DMS 273 treated with DMSO at 0.1 percent for 48 hours (cell line): Measurements from ENCODE around the gene ATP2B3.

Experiments
- DNase-seq: peaks from one replicate; lab custom pipeline; 2025; lab: John Stamatoyannopoulos, UW

The ATP2B3 gene

DNA sequence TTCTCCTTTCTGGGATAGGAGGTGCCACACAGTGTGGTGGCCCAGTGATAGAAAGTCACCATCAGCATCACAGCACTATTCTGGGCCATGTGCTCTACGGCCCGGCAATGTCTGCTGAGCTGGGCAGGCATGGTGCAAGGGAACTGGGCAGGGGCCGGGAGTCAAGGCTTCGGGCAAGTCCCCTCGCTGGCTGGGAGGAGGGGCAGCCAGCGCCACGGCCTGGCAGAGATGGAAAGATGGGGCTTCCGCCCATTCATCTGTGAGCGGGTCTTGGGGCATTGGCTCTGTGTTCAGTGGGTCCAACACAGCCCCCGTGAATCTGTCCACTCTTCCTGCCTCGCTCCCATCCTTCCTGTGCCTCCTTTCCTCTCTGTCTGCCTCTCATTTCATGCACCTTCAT, 7.1 kb upstream of the ATP2B3 start:
- DNase-seq = no peak

DNA sequence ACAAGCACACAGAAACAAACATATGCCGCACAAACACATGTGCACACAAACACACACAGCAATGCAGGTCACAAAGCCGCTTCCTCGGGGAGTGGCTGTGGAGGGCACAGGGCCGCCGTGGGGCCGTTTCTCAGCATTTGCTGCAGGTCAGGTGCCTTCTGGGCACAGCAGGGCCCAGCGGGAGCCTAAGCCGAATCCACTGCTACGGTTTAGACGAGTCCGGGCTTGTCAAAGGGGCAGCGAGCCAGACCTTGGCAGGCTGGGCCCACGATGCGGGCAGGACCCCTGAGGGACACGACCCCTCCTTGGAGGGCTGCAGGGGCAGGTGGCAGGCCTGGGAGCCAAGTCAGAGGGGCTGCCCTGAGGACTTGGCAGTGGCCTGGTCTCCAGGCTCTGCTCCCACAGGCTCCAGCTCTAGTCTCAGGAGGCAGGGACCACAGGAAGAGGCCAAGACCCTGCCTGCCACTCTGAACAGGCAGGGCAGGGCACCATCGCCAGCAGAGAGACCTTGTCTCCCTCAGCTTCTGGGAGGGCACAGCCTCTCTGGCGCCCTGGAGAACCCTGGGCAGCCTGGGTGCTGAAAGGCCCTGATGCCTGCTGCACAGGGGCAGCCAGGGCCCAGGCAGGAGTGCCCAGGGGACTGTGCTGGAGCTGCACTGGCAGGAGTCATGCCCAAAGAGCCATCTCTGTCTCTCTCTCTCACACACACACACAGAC, 5.5 kb upstream of the ATP2B3 start:
- peak; percentile 39 for DNase-seq

- DNase-seq = no peak
Observed at GRCh38 chrX:153512501-153512893, 4.9 kb upstream of the ATP2B3 start.

DNA sequence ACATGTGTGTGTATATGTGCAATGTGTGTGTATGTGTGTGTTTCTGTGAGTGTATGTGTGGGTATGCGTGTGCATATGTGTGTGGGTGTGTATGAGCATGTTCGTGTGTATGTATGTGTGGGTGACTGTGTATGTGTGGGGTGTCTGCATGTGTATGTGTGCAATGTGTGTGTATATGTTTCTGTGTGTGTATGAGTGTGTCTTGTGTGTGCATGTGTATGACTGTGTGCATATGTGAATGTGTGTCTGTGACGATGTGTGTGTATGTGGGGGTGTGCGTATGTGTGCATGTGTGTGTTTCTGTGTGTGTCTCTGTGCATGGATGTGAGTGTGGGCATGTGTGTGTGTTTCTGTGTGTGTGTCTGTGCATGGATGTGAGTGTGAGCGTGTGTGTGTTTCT, 4.2 kb upstream of the ATP2B3 start:
- no peak for DNase-seq

DNA sequence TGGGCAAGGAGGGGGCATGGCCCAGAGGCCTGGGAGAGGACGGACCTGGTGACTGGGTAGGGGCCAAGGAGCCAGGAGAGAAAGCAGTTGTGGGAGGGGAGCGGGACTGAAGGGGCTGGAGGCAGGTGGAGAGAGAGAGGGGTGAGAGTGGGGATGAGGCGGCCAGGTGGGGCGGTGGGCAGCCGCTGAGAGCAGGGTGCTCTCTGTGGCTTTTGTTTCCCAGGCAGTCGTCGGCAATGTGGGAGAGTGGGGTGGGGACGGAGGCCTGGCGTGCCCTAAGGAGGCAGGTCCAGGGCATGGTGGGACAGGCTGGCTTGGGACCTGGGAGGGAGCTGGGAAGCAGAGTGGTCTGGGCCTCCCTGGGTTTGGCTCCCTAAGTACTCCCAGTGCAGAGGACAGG, 3.2 kb upstream of the ATP2B3 start:
- DNase-seq = no peak

GRCh38 chrX:153515435-153515834, 2.0 kb upstream of the ATP2B3 start:
- no peak for DNase-seq

GRCh38 chrX:153516073-153516472, 1.4 kb upstream of the ATP2B3 start:
- no peak for DNase-seq

DNA sequence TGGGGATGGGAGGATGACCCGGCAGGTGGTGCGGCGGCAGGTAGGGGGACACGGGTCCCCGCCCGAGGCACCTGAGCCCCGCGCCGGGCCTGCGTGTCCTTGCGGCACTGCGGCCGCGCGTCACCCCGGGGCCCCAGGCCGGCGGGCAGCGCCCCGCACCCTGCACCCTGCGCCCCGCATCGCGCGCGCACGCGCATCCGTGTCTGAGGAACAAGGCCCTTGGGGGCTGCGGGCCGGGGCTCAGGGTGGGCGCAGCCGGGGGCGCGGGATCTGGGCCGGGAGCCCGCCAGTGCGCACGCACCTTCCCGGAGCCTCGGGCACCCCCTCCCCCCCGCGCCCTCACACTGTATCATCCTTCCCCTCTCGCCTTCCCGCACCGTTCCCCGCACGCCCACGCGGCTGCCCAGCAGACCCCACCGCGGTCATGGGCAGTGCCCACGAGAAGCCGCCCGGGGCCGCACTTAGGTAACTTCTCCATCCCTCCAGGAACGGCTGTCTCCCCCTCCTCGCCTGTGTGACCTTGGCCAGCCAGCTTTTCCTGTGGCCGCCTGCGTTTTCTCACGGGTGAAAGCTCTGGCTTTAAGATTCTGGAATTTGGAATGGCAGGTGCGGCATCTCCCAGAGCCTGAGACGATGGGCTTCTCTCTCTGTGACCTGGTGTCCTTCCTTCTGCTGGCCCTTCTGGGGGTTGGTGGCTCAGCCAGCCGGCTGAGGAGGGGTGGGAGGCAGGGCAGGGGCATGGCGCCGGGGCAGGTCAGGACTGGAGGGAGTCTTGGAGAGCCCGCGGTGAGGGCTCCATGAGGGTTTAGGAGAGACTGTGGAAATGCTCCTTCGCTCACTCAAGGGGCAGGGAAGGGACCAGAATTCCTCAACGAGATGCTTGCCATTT, 748 bp downstream of the ATP2B3 start:
- DNase-seq = no peak

GRCh38 chrX:153519569-153520286, 2.3 kb downstream of the ATP2B3 start:
- DNase-seq = peak; percentile 60

DNA sequence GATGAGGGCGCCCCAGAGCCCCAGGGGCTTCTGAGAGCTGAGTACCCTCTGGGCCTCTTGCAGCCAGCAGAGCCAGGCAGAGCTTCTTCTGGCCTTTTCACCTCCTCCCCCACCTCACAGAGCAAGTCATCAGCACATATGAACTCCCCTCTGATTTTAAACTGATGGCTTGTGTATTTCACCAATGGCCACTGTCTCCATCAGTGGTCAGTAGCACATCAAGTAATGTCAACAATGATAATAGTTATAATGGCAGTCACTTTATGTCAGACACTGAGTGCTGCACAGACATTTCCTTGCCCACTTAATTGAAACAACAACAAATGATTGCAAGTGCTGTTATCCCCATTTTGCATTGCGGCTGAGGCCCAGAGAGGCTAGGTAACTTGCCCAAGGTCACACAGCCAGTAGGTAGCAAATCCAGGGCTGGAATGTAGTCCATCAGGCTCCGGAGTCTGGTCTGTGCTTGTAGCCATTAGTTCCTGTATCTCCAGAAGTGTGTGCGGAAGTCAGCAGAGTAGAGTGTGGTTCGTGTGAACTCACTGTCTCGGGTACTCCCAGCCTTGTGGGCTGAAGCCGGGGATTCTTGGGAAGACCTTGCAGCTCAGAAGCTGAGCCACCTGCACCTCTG, 3.0 kb downstream of the ATP2B3 start:
- DNase-seq = no peak

DNA sequence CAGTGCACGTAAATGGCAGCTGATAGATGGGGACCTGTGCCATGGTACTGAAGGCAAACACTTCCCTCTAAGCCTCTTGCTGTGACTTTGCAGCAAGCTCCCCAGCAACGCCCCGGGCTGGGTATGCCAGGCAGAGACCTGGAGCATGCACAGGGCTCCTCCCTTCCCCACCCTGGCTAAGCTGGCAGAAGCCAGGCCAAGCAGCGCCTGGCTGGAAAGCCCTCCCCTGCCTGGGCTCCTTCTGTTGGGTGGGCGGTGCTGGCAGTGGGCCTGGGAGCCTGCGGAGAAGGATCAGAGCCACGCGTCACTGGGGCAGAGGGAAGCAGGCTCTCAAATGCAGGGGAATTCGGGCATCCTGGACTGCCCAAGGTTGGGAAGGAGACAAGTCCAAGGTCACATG, 3.6 kb downstream of the ATP2B3 start:
- DNase-seq = peak; percentile 90

DNA sequence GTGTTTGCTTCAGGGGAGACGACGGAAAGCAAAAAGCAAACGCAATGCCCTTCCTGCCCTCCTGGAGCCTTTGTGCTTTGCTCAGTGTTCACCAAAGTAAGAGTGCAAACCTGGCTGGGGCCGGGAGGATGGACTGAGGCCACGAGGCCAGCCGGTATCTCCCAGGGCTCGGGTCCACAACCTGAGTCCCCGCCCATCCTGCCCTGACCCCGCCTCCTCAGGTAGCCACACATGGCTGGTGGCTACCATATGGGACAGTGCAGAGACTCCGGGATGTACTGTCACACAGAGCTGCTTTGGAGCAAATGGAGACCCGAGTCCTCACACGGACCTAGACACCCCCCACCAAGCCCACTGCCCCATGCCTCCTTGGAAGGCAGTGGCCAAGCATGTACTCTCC, 4.8 kb downstream of the ATP2B3 start:
- DNase-seq = no peak

DNA sequence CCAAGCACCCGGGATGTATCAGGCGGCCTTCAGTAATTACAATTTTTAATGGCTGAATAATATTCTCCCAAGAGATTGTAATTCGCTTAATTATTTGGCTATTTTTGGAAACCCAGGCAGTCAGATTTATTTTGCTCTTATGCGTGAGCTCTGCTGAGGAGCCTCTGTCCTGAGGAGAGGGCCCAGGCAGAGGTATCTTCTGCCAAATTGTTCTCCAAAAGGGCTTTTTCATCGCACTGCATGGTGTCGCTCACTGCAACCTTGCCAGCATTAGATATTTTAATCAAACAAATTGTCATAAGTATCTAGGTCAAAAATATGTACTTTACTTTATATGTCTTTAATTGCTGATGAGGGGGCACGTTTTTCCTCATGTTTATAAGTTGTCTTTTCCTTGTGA, 5.8 kb downstream of the ATP2B3 start:
- no peak for DNase-seq

GRCh38 chrX:153524234-153524633, 6.8 kb downstream of the ATP2B3 start:
- DNase-seq = no peak

DNA sequence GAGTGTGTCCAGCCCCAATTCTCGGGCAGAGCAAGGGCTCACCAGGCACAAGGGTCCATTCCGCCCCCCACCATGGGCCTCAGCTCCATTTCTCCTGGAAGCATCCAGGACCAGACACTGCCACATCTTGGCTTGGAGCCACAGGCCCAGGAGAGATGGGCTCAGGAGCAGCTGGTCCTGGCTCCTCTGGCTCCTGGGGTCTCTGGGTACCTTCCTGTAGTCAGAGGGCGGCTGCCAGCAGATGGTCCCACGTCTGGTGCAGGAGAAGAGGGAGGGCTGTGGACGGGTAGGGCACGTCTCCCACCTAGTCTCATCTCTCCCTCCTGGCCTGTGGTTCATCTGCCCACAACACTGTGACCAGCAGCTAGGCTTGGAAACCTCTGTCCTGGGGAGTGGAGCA, 8.0 kb downstream of the ATP2B3 start:
- peak; percentile 67 for DNase-seq

- peak; percentile 92 for DNase-seq
Observed at GRCh38 chrX:153526042-153526441, 8.6 kb downstream of the ATP2B3 start.

DNA sequence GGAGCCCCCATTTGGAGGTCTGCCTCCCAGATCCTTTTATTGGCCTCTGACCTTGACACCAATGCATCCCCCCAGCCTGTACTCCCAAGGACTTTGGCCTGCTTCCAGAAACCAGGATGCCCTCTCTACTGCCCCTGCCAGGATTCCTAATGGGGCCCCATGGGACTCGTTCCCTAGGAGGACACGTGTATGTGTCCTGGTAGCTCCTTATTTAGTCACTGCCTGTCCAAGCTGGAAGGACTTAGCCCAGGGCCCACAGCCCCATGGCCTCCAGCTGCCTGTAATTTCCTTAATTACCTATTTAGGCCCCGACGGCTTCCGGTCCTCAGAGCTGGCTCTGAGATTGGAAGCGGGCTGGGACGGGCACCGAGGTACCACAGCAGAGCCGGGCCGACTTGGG, 9.4 kb downstream of the ATP2B3 start:
- peak; percentile 61 for DNase-seq

GRCh38 chrX:153527208-153527607, 9.8 kb downstream of the ATP2B3 start:
- DNase-seq = peak; percentile 45

DNA sequence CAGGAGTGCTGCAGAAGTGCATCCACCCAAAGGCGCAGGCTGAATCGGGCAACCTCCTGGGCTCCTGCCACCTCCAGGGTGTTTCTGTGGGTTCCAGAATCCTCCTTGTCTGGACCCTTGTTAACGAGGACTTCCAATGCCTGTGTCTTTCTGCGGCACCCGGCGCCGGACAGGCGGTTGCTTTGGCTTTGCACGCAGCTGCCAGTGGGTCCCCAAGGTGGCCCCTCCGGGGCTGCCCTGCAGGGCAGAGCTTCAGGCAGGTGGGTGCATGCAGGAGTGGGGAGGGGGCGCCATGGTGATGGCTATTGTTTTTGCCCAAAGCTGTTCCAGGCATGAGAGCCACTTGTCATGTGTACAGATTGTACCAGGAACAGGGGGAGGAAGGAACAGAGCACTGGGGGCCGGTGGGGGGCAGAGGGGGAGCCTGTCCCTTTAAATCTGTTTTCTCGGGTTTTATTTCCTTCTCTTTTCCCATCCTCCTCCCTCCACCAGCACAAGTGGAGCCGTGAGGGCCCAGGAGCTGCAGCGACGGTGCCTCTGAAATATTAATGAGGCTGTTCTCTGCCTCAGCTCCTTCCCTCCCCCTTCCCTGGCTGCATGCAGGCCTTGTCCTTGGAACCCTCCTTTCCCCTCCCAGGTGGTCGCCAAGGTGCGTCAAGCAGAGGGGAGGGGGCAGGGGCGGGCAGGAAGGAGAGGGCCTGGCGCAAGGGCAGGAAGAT, 13.1 kb downstream of the ATP2B3 start:
- DNase-seq = no peak

GRCh38 chrX:153533091-153533490, 15.6 kb downstream of the ATP2B3 start:
- no peak for DNase-seq

GRCh38 chrX:153537080-153537479, 19.6 kb downstream of the ATP2B3 start:
- DNase-seq = no peak
